Islet precursor cell (in vitro differentiated cells): ENCODE results near the gene WDR88.
"Not testable (repeated sequence)": the region's sequence is repeated elsewhere in the genome, so short reads cannot be mapped to it uniquely, and the experiment has no call there.

Experiments
- DNase-seq: peaks from one replicate; pipeline ENCODE4 v3.0.0-alpha.2; 2018

The WDR88 gene

GRCh38 chr19:33214596-33214995 is 82.7 kb downstream of the WDR88 start:
- peak; percentile 83 for DNase-seq

GRCh38 chr19:33215438-33216197 is 83.7 kb downstream of the WDR88 start:
- DNase-seq = no peak

- DNase-seq = no peak
These were observed 84.4 kb downstream of the WDR88 start for GRCh38 chr19:33216198-33216830.

GRCh38 chr19:33217881-33218280 is 86.0 kb downstream of the WDR88 start:
- DNase-seq = no peak

GRCh38 chr19:33219261-33219815 is 87.4 kb downstream of the WDR88 start:
- peak; percentile 83 for DNase-seq

GRCh38 chr19:33220115-33220514 is 88.2 kb downstream of the WDR88 start:
- no peak for DNase-seq

GRCh38 chr19:33220735-33221134 is 88.8 kb downstream of the WDR88 start:
- no peak for DNase-seq

- no peak for DNase-seq
These were observed 89.7 kb downstream of the WDR88 start for GRCh38 chr19:33221638-33222037.

- not testable (repeated sequence) for DNase-seq
These were observed 90.3 kb downstream of the WDR88 start for GRCh38 chr19:33222255-33222654.

GRCh38 chr19:33224694-33225457 is 93.0 kb downstream of the WDR88 start:
- no peak for DNase-seq
